Measurements from ENCODE around the gene LRRK1.

LRRK1 gene

DNA sequence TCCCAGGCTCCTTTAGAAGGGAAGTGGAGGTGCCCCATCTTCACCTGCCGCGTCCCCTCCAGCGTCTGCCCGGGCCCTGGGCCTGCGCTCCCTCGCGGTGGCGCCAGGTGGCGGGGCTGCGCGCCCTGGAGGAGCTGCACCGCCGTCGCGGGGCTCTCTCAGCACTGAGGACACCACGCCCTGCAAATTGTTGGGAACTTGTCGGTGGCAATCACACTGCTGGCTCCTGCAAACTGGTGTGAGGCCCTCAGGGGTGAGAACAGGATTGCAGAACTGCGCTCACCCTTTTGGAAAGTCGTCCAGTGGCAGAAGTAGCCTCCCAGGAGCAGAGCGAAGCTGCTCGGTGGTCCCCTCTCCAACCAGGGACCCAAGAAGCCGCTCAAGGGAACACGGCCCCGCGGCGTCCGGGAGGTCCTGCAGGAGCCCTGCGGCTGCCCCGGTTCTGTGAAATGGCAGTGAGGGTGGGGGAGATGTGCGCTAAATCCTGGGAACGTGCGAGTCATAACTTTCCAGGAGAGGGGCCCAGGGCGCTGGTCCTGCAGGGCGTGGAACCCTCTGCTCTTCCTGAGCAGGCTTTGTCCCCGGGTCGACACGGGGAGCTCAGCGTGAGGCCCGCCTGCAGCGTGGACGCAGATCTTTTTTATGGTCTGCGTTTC, 995 bp upstream of the LRRK1 start:
- DNase-seq = peak; percentile 84

DNA sequence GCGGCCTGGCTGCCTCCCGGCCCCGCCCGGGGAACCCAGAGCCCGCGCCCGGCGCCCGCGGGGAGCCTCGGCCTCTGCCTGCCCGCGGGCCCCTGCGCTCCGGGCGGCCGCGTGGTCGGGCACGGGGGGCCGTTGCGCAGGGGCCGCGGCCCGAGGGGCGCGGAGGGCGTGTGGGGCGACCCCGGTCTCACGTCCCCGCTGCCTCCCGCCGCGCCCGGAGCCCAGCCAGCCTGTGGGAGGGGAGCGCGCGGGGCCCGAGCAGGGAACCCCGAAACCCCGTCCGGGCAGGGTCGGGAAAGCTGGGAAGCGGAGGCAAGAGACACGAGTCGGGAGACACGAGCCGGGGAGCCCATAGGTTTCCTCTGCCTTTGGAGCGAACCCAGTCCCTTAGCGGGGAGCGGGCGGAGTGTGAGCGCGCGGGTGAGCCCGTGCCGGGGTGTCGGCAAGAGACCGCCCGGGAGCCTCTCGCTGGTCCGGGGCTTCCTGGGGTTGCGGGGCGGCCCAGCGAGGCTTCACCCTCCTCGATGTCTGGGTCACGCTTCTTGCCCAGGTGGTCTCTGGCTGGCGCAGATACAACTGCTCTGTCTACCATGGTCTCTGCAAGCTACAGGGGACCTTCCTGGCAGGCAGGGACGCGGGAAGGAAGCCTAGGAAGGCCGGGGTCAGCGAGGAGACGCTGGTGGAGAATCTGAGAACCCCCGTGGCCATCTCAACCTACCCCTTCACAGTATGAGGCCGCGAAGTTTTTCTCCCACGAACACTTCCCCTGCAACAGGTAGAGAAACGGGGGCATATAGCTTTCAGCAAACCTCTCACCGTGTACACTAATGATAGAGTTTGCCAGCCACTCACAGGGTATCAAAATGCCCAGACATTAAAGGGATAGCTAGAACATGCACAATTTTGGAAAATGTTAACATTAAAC, 586 bp downstream of the LRRK1 start:
- peak; percentile 37 for DNase-seq

DNA sequence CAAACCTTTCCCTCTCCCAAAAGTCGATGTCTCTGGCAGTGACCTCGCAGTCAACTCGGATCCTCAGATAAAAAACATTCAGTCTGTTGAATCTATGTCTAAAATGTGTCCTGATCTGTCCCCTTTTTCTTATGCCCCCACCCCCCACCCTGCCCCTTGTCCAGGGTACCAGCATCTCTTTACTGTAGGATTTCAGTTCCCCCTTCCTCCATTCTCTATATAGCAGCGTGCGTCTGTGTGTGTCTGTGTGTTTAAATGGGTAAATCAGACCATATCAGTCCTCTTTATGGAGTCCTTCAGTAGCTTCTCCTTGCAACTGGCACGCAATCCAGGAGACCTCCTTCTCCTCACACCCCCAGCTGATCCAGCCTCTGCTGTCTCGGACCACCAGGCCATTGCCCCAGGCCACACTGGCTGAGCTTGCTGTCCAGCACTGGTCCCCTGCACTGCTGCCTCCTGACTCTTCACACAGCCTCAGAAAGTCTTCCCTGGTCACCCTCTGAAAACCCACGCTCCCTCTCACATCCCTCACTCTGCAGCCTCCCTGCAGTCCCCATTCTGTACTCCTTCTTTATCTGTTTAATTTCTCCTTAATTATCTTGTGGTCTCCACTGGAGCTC, 1.5 kb downstream of the LRRK1 start:
- DNase-seq = no peak

DNA sequence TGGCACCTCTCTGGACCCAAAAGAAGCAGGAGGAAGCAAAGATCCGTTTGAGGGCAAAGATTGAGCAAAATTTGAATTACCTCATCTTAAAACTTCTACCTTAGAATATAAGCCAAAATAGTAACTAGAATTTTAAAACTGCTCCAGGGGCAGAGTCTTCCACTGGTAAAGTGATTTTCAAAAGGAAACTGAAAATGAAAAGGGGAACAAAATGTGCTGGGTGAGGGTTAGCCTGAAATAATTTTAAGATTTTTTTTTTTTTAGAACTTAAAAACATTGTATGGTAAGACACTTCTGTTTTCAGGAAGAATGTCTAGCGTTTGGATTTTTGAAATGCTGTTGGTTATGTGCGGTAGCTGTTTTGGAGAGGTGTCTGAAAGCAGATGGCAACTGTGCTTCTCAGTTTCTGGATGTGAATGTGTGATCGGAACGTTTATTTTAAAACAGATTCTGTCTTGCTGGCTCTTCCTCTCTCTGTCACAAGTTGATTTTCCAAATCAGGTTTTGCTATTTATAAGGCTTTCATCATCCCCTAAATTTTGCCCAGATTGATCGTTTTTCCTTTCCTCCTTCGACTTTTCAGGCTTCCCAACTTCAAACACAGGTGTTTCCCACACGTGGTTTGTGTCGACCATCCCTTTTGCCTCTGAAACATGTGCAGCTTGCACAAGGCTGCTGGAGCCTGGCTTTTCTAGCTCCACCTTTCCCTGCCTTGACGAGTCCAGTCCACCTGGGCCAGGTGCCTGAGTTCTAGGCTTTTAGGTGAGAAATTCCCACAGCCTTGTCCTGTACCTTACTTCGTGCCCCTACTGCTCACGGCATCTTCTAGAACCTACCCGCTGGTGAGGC, 3.3 kb downstream of the LRRK1 start:
- DNase-seq = no peak

DNA sequence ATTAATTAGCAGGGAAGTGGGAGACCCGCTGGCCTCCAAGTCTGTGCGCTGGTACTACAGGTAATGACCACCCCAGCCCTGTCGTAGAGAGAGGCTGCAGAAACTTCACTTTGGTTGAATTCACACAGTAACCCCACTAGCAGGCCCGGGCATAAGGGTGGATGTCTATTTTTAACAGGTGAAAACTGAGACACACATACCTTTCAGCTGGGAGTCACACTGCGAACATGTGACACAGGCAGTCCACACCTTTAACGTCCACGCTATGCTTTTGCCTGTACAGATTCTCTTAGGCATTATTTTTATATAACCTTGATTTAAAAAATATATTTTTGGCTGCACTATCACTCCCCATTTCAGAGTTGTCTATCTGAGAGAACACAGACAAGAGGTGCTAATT, 3.9 kb downstream of the LRRK1 start:
- DNase-seq = no peak

DNA sequence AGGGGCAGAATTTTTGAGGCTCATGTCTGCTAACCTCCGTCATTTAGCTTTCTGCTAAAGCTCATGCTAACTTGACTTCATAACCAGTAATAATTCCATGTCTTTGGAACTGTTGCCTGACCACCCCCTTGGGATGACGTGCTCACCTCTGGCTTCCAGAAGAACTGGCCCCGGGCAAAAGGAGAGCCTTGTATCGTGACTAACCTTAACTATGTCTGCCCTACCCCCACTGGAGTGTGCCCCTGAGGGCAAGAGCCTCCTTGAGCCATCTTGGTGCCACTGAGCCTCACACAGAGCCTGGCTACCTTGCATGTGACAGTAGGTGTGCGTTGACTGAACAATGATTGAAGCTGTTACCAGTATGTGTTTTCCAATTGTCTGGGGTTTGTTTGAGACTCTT, 4.7 kb downstream of the LRRK1 start:
- no peak for DNase-seq

DNA sequence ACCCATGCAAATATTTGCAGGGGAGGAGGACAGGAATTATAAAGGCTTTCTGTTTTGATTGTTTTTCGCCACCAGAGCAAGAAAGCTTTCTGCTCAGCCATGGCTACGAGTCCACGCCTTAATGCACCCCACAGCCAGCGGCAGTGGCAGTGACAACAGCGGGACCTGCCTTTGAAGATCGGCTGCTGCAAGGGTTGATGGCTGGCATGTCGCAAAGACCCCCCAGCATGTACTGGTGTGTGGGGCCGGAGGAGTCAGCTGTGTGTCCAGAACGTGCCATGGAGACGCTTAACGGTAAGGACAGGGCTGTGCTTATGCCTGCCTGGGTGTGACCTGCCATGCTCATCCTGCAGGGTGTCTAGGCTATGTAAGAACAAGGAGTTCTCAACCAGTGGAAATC, 5.3 kb downstream of the LRRK1 start:
- no peak for DNase-seq

DNA sequence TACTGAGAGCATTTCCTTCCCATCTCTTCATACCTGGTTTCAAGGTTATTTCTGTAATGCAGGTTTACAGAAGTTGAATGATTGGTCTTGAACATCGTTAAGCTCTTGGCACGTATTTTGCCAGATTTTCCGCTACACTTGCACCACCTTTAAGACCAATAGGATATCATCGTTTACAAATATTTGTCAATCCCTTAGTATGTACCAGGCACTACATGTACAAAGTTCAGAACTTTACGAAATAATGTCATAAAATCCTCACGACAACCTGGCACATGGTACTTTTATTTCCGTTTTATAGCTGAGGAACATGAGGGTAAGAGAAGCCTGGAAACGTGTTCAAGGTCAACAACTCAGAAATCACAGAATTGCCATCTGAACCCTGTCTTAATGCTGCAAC, 6.3 kb downstream of the LRRK1 start:
- no peak for DNase-seq

DNA sequence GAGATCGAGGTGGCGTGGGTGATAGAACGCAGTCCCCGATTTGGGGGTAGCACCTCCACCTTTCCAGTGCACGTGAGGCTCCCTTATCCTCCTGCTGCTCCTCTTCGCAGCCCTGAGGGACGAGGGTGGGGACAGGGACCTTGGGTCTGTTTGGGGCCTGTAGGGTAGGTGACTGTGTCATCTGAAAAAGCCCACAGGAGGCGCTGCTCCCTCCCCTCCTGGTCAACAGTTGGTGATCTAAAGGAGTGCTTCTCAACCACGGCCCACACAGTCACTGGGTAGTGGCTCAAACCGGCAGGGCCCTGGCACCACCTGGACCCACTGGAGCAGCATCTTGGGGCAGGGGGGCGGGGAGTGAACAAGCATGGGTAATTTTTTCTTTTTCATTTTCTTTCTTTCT, 7.1 kb downstream of the LRRK1 start:
- no peak for DNase-seq

DNA sequence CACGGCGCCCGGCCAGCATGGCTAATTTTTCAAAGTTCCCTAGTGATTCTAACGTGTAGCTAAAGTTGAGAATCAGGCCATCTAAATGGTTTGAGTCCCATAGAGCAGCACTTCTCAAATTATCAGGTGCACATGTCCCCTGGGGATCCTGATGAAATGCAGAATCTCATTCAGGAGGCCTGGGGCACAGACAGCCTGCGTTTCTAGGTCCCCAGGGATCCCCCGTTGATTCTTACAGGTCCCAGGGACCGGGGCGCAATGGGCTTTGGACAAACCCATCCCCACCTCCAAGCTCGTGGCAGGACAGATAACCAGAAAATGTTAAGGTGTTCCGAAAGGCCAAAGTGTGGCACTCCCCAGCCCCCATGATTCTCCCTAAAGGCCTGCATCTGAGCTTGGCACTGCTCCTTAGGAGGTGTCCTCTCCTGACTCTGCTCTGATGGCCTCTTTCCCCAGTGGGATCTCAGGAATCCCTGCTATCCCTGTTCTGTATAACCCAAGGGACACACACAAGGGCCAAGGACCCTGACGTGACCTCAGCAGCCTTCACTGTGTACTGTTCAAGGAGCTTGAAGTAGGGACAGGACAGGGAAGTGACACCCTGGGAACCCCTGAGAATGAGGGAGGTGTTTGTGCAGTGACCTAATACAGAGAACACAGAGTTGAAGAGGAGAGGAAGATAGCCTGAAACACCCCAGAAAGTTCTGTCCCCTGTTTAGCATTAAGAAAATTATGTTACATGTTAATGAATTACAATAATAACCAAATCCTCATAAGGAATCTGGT, 8.0 kb downstream of the LRRK1 start:
- no peak for DNase-seq

DNA sequence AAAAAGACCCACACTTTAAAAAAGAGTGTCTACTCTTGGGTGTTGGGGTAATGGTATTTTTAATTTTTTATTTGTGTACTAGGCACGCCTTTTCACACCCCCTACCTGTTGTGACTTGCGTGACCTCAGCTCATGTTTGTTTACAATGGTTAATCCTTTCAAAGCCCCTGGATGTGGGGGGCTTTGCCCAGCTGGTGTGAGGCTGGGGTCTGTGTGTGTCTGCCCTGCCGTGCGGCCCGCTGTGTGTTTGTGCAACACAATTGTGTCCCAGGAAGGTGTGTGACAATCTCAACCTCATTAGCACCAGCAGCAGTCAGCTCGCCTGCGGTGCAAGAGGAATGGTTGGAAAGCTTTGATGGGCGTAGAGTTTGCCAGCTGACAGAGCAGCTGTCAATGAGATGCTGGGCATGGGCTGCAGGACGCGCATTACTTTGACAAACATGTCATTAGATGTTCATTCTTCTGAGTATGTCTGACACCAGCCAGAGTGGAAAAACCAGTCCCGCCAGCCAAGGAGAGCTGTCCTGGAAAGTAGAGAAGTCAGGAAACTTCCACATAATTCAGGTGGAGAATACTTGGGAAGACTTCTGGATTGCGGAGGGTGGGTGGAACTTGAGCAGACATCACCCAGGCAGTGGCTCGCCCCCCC, 9.6 kb downstream of the LRRK1 start:
- no peak for DNase-seq

DNA sequence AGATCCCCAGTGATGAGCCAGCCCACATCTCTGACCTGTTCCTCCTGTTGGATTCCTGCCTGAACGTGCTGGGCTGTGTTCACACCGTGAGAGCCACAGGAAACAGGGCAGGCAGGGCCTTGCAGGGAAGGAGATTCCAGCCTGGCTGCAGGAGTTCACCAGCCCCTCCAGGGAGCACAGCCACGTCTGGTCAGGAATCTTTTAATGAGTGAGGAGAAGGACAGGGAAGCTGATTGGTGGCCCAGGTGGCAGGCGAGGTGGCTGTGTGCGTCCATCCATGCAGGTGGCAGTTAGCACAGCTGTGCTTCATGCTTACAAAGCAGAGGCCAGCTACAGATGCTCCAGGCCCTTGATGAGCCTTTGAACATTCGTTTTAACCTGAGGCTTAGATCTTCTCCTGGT, 10.5 kb downstream of the LRRK1 start:
- DNase-seq = no peak

DNA sequence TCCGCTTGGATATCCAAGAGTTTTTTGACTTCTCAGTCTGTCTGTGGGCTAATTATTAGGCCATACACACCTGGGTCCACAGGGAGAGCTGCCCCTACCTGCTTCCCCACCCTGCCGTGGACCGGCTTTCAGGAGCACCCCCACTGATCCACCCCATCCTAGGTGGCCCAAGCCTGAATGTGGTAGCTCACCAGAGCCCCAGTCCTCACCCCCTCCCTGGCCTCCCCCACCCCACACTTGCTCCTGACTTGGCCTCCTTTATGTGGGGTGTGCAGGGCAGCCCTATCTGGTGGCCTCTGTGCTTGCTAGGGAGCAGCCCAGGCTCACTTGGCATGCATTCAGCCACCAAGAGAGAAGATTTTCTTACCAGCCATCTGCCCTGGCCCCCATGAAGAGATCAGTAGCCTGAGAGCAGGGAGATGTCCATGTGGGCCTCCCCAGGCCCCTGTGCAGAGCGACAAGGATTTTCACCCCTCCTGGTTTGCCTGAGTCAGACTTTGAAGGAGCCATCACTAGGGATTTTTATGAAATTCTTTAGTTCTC, 11.2 kb downstream of the LRRK1 start:
- DNase-seq = no peak

DNA sequence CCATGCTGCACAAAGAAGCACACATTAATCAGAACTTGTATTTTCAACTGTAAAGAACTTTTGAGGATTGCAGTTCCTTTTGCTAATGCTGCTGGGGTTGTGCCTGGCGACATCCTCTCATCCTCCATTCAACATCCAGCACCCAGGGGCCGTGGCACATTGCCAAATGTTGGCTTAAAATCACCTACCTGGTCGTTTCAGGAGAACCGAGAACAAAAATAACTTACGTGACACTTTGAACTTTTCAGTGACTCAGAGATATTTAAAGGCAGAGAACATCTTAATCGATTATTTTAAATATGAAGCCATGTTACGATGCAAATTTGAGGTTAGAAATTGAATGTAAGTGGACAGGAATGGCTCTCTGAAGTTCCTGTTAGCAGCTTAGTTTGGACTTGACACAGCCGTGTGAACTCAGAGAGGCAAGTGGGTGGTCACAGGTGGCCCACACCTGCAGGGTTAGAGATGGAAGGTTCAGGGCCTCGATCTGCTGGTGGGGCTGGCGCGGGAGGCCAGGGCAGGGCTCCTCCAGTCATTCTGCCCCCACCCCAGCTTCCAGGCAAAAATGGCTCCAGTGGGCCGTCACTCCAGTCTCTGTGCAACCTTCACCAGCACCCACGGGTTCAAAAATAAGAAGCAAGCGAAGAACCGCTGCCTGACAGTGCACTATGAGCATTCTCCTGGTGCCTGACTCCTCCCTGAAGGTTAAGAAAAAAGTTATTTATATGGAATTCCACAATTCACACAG, 12.2 kb downstream of the LRRK1 start:
- DNase-seq = no peak

DNA sequence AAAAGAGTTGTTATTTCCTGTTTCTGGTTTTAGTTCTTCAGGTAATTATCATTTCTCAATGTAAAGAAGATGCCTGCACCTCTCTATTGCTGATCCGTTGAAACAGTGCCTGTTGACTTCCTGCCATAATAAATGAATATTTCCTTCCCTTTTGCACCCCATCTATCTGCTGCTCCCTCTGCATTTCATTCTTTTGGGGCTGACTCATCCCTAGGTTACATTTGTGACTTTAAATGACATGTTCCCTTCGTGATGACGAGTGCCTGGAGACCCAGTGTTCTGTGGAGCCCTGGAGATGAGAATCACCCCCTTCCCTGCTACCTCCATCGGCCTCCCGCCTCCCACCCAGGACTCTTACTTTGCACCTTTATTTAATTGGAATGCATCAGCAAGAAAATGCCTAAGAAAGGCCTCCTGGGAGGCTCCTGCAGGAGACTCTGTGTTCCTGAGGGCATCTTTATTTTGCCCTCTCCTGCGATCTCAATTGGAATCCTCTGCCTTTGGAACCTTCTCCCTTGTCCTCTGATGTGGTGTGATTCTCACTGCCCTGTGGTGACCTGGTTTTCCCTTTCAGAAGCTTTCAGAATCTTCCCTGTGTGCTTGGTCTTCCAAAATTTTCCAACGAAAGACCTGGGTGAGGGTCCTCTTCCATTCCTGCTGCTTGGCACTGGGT, 13.7 kb downstream of the LRRK1 start:
- DNase-seq = no peak

DNA sequence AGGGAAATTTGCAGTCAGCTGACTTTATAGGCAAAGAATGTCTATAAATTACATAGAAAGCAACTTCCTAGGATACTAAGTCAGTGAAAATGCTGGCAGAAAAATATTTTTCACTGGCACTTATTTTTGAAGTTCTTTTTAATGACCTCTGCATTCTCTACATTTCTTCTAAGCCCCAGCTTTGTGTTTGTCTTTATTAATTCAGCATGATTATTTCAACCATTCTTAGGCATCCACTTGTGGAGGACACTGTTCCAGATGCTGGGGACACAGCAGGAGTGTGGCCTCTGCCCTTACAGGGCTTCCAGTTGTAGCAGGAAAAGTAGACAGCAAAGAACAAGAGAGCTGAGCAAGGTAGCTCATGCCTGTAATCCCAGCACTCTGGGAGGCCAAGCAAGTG, 15.0 kb downstream of the LRRK1 start:
- DNase-seq = no peak

DNA sequence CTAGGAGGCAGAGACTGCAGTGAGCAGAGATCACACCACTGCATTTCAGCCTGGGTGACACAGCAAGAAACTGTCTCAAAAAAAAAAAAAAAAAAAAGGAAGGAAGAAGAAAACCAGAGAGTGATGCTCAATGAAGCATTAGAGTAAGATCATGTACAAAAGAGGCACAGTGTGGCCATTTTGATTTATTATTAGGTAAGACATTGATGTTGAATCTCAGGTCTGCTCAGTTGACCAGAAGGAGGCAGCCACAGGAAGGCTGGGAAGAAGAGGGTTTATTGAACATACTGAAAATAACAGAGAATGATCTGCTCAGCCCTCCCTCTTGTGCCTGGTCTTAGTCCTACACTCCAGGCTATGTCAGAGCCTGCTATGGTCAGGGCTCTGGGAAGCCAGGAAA, 15.6 kb downstream of the LRRK1 start:
- no peak for DNase-seq

DNA sequence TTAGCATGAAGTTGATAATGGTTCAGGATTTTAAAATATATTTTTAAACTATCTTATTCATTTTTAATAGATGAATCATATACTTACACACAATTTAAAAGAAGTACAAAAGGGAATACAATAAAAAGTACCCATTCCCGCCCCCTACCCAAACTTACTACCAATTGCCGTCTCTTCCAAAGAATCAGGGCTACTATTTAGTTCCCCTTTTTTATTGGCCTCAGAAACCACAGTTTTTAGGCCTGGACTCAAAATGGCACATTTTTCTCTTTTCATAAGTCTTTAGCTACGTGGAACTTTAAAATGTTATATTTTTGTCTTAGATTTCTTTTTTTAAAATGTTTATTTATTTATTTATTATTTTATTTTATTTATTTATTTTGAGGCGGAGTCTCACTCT, 18.0 kb downstream of the LRRK1 start:
- DNase-seq = no peak

DNA sequence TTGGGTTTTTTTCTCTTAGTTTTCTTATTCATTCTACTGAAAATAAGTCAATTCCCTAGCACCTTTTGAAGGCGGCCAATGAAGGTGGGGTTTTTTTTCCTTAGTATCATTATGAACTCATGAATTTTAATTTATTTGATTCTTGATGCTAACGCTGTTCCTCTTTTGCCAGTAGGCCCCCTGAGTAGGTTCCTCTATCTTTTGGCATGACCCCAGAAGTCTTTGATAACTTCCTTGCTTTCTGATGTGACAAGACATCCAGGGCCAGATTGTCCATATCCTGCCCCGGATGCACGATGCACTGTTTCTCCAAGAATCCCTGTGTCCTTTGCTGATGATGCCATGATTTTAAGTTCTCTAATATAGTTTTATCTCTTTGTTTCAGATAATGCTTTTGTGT, 20.6 kb downstream of the LRRK1 start:
- no peak for DNase-seq

DNA sequence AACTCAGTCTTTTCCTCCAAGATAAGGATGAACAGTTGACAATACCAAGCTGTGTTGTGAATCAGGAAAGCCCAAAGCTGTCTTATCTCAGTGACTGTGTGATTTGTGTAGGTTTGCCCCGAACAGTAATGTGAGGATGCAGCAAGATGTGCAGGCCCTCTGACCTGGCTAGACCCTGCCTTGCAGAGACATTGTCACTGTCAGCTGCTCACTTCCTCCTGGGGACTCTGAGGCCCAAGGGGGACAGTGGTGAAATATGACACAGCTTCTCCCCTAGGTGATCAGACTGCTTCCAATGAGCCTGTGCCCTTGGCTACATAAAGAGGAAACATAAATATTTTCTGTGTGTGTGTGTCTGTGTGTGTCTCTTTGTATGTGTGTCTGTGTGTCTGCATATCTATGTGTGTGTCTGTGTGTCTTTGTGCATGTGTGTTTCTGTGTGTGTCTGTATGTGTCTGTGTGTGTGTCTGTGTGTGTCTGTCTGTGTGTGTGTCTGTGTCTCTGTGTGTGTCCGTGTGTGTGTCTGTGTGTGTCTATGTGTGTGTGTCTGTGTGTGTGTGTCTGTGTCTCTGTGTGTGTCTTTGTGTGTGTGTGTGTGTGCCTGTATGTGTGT, 21.7 kb downstream of the LRRK1 start:
- DNase-seq = no peak
